Activated CD4-positive, alpha-beta T cell treated with anti-CD3 and anti-CD28 coated beads, Interleukin-2, amount 50 U/mL, for 1 hour (primary cell): ENCODE results near the gene RFESD.
"Not testable (repeated sequence)": the region's sequence is repeated elsewhere in the genome, so short reads cannot be mapped to it uniquely, and the experiment has no call there.

Experiments used
- DNase-seq: peaks from one replicate; pipeline ENCODE4 v3.0.0-alpha.2; 2020

The RFESD gene

DNA sequence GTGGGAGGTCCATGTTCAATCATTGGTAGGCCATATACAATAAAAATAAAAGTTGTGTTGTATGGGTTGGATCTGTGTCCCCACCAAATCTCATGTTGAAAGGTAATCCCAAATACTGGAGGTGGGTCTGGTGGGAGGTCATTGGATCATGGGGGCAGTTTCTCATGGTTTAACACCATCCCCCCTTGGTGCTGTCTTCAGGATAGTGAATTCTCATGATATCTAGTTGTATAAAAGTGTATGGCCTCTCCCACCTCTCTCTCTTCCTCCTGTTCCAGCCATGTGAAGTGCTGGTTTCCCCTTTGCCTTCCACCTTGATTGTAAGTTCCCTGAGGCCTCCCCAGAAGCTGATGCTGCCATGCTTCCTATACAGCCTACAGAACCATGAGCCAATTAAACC, 21.1 kb downstream of the RFESD start:
- DNase-seq: no peak

DNA sequence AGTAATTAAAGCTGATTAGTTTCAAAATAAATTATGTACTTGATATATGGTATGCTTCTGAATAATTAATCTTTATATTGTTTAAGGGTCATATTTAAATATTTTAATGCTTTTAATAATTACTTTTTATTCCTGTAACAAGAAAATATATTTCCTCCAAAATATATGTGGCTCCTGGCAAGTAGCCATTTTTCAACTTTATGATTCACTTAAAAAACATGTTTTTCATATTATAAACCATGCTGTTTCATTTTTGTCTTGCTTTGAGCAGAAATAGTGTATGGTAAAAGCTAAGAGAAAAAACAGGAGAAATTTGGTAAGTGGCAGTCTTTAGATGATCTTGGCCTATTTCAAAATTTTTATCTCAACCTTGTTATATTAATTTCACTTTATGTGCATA, 21.6 kb downstream of the RFESD start:
- no peak for DNase-seq

DNA sequence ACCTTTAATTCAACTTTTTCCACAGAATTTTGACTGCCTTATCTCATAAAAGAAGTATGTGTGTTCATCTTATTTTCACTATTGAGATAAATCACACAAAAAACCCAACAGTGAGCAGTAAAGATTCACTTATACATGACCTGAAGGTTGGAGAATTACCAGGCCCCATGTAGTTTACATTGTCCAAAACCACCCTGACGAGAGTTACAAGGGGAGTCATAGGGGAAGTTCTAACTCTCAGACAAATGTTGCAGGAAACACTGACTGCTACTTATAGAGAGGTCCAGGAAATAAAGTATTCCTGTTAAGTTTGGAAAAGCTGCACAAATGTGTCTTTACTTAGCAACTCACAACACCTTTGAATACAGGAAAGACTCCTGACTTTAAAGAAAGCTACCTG, 22.2 kb downstream of the RFESD start:
- no peak for DNase-seq

DNA sequence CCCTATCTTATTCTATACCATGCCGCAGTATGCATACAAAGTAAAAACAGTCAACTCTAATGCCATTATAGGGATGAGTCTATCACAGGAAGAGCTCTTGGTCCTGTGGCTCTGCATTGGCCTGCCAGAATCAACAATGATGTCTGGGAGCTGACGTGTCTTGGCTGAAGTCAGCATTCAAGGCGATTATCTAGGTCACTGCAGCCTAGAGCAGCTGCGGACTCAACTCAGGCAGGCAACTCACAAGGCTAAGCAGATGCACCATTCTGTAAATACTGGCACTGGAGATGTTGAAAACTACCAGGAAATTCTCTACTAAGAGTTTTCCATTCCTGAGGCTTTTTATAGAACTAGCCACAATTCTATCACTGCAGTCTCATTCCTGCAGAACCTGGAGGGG, 23.0 kb downstream of the RFESD start:
- no peak for DNase-seq

DNA sequence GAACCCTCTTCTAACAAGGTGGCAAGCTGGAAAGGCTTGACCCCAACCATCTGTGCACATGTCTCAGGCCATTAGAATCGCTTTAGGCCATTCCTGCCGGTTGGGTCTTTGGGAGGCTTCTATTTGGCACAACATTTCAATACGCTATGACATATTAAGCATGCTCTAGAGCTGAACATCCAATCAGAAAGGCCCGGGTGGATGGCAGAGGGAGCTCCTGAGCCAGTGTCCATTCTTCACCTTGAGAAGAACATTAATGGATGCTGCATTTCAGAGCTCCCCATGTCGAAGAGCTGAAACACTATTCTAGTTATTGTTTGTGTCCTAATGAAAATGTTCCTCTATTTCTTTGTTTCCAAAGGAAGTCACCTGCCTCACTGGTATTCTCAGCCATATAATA, 23.4 kb downstream of the RFESD start:
- no peak for DNase-seq

DNA sequence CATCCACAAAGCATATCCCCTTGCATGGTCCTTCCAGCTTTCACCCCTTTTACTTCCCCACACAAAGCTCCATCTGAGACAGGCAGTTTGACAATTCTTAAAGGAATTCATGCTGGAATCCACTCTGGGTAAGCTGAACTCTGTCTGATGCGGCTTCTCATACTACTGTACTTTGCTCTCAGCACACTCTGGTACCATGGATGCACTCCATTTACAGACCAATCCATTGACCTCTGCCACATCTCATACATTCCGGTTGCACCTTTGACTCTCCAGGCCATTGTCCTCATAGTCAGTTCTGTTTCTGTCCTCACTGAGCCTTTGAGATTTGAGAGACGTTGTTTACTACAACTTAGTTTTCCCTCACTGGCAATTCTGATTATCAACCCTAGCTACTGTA, 24.0 kb downstream of the RFESD start:
- no peak for DNase-seq

DNA sequence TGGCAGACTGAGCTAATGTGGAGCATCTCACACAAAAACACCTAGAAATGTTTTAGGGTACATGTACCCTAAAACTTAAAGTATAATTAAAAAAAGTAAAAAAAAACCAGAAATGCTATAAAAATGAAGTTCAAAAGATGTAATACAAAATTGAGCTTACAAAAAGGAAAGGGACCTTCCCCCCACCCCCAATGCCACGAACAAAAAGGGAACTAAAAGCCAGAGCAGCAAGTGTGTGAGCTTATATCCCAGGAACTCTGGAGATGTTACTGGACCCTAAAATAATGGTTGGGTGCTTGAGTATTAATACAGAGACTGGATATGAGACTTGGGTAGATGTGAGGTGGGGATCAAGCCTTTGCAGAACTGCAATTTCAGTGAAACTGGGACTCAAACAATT, 25.2 kb downstream of the RFESD start:
- no peak for DNase-seq

DNA sequence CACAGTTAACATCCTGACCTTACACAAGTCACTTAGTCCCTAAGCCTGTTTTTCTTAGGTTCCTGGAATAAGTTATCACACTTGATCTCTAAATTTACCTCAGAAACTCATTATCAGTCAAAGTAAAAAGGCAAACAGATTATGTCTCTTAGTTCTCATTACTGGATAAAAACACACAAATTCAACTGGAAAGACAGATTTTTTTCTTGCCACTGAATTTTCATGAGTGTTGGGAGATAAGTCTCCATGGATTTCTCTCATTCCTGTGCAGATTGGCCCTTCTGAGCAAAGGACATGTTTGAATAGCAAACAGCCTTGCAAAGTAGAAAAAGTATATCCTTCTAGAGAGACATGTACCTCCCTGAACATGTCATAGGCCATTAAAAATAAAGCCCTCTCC, 26.1 kb downstream of the RFESD start:
- no peak for DNase-seq

DNA sequence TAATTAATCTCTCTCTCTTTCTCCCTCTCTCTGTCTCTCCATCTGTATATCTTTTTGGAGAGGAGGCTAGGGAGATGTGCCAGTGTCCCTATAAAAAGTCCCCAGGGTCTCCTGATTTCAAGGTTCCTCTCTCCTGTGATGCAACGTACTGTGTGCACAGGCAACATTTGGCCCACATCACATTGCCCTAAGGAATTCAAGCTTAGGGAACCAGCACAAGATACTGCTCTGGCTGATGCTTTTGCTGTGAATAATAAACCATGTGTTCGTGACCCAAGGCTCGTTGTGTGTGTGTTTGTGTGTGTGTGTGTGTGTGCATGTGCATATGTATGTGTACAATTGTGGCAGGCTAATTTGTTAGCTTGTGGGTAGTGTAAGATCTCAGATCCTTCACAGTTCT, 26.5 kb downstream of the RFESD start:
- no peak for DNase-seq

DNA sequence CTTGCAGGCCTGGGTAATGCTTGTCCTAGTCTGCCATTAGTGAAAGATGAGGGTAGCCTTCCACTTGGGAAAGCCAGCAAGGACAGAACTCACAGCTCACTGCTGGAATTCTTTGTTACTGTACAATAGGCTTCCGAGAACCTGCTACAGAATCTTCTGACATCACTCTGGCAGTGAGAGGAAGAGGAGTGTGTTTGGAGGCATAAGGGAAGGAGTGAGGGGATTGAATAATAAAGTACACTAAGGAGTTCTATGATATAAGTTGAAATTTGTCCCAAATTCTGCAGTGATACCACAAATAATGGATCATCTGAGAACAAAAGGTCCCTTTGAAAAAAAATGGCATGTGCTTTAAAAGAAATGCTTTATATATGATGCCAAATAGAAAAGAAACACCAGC, 36.3 kb downstream of the RFESD start, which contains the start of gene SPATA9:
SPATA9 (minus strand) TSS at position 101 of the 400 bp plus-strand sequence. CDS start 137 bp downstream, outside the sequence.
- no peak for DNase-seq

DNA sequence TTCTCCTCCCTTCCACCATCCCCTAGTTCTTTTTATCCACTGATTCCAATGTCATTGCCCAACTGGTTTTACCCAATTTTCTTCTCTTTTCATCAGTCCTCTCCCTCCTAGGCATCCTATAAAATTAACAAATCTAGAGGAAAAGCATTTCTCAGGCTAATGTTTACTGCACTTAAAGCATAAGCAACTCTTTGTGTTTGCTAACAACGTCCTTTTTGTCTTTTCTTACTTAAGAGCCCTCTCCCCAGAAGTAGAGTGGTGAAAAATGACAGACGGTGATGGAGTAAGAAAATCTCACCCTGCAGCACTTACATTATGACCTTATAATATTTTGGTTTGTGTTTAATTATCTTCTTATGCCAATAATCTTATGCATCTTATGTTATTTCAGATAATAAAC, 37.8 kb downstream of the RFESD start:
- no peak for DNase-seq

DNA sequence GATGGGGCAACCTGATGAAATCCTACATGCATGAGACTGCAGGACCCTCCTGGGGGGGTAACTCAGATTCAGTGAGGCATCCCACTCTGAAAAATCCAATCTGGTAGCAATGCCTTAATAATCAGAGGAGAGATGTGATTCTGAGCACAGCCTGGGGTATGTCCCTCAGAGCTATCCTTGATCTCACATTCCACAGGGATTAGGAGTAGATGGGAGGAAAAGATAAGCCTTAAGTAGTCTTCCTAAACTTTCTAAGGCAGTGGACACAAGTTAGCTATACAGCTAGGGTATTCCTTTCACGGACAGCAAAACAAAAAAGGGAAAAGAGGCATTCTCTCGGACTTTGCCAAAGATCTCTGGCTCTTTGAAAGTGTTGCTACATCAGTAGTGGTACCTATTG, 40.1 kb downstream of the RFESD start:
- DNase-seq: no peak

DNA sequence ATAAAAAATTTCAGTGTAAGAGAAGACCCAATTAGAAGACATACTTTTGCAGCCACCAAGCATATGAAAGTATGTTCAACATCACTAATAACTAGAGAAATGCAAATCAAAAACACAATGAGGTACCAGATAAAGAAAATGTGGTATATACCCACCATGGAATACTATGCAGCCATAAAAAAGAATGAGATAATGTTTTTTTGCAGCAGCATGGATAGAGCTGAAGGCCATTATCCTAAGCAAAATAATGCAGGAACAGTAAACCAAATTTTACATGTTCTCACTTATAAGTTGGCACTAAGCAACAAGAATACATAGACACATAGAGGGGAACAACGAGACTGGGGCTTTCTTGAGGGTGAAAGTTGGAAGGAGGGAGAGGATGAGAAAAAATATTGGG, 43.1 kb downstream of the RFESD start:
- no peak for DNase-seq

DNA sequence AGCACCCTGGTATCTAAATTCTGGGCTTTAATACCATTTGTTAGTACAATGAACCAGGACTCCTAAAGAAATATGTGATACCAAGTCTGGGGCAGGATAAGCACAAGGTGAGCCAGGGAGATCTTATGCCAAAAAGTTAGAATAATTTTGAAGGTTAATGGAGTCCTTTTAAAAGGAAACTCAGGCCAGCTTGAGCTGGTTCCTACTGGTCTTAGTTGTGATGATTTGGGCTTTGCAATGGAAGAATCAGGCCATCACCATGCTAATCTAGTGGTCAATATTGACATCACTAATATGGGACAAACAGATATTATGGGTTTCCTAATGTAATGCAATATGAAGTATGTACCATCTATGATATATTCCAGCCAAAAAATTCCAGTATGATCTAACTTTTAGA, 43.8 kb downstream of the RFESD start:
- DNase-seq: no peak

DNA sequence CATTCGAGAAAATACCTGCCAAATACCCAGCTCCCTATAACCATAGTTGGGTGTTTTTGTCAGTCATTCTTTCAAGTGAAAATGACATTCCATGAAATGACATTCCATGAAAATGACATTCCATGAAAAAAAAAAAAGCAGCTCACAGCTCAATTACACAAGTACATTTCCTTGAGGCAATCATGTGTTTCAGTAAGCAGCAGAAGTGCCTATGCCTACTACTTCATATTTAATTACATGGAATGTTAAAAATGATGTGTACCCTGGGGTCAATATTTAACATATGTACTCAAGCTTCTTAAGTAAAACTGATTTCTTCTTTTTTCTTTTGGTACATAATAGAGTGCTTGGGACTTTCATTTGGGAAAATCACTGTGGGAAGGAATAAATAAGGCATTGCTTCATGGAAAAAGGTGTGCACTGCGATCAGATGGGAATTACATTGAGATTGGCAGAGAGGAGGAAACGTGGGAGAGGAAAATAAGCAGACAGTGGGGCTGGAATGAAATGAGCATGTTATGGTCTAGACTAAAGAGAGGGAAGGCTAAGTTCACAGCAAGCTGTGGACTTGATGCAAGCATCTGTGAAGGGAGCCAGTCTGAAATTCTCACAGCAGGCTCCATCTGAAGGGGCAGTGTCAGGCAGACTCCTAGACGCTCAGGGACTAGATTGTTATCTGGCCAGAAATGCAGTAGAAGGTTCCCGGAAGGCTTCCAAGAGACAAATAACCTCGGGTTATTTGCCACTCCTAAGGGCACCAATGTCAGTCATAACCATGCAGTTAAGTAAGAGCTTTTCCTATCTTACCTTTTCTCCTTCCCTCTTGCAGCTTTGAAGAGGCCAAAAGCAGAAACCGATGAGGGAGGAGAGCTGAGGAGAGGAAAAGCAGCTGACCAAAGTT, 51.5 kb downstream of the RFESD start:
- DNase-seq: no peak

DNA sequence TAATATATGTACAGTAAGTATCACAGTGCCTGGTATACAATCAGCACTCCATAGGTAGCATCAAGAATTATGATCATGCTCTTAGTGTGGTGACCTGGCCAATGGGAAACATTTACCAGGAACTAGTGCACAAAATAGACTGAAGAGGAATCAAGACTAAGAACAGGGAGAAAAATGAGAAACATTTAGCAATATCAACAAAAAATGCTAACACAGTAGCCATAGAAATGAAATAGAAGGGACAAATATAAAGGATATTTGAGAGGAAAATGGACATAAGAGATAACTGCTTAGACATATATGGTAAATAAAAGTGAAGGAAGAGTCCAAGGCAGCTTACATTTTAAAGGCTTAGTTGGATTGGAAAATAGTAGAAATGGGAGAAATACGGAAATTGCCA, 52.8 kb downstream of the RFESD start:
- DNase-seq: no peak

DNA sequence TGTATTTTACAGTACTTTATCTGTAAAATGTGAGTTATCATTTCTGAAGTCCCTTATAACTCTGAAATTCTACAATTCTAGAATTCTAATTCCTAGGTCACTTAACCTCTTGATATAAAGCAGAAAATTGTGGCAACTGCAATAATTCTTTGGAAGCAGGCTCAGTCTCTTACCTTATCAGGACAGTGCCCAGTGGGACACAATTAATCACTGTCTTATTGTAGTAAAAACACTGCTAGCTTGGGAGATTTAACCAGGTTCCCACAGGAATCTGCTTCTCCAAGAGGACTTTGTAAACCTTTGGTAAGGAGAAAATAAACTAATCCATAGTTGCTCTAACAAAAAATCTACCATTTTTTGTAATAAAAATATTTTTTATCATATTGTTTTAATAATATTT, 54.5 kb downstream of the RFESD start:
- DNase-seq: no peak

DNA sequence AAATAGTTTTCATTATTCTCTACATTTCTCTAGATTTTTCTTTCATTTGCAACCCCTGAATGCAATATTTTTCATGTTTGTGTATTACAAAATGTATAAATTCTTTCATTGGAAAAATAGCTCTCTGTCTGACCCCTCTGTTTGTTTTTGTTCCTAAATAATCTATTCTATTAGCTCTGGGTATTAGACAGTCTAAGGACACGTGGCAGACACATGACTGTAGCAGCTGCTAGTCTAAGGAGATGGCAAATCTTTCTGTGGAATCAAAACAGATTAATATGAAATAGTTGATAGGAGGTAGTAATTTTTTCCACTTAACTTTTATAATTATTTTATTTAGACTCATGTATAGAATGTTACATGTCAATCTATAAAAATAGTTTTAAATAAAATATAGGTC, 57.6 kb downstream of the RFESD start:
- no peak for DNase-seq

DNA sequence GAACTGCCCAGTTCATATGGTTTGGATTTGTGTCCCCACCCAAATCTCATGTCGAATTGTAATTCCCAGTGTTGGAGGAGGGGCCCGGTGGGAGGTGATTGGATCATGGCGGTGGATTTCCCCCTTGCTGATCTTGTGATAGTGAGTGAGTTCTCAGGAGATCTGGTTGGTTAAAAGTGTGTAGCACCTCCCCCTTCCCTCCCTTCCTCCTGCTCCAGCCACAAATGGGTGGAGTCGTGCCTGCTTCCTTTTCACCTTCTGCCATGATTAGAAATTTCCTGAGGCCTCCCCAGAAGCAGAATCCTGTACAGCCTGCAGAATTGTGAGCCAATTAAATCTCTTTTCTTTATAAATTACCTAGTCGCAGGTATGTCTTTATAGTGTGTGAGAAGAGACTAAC, 59.6 kb downstream of the RFESD start:
- not testable (repeated sequence) for DNase-seq

DNA sequence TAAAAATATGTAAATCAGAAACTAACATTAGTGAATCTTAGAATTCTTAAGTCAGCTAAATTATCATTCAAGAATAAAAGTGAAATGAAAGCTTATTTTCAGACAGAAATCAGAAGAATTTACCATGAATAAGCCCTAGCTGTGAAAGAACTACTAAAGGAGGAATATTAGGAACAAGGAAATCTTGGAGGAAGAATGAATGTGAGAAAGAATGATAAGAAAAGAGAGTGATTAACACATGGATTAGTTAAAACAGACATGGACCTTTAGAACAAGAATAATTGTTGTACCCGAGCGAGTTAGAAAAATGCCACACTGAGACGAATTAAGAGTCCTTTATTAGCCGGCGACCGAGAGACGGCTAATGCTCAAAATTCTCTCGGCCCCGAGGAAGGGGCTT, 60.5 kb downstream of the RFESD start:
- no peak for DNase-seq
